ENCODE results near the gene PRR20E. TPM values are rescaled to one million over a fixed set of nuclear protein-coding genes. Genes with fewer than 3 reads are reported as not detected.

PRR20E gene
- total RNA-seq, 4 donors from 2014 or later: not detected

GRCh38 chr13:57191667-57192066, 24.7 kb downstream of the PRR20E start:
- Histone ChIP-seq H3K9me3 (no peaks in the 10 kb centered on the region), H3K27ac (no peak overlapping the region), H3K4me3 (no peak overlapping the region), H3K4me1 (no peaks in the 10 kb centered on the region), H3K27me3 (no peaks in the 10 kb centered on the region), H3K36me3 (no peaks in the 10 kb centered on the region)
- no peak for TF ChIP-seq POLR2AphosphoS5 (IDR thresholded peaks at IDR 0.05)
- TF ChIP-seq EP300 (IDR thresholded peaks at IDR 0.05; ENCODE audit: low read depth): no peak
- TF ChIP-seq POLR2A (IDR thresholded peaks at IDR 0.05): no peak
- TF ChIP-seq, protein P1, sequence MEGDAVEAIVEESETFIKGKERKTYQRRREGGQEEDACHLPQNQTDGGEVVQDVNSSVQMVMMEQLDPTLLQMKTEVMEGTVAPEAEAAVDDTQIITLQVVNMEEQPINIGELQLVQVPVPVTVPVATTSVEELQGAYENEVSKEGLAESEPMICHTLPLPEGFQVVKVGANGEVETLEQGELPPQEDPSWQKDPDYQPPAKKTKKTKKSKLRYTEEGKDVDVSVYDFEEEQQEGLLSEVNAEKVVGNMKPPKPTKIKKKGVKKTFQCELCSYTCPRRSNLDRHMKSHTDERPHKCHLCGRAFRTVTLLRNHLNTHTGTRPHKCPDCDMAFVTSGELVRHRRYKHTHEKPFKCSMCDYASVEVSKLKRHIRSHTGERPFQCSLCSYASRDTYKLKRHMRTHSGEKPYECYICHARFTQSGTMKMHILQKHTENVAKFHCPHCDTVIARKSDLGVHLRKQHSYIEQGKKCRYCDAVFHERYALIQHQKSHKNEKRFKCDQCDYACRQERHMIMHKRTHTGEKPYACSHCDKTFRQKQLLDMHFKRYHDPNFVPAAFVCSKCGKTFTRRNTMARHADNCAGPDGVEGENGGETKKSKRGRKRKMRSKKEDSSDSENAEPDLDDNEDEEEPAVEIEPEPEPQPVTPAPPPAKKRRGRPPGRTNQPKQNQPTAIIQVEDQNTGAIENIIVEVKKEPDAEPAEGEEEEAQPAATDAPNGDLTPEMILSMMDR (IDR thresholded peaks at IDR 0.05): no peak
- no peak for DNase-seq
- in situ Hi-C loops (cut with MboI; ENCODE audit: low pct_ligation_motif_present in 1 of 4, low pct_unique_long_range_greater_than_20kb in 1 of 4, low sequenced_read_pairs in 3 of 4) (no loop called here), intact Hi-C loops (cut with DNase I; ENCODE audit: low total_unique reads) (no loop called here)
- WGBS, 2 donors (ENCODE audit: low coverage in 1 of 2): 83 to 90% methylated on average over 1 of the region's 1 CpG

- no peak overlapping the region for H3K4me3 ChIP-seq
- in situ Hi-C loops (cut with MboI; ENCODE audit: low pct_ligation_motif_present in 1 of 4, low pct_unique_long_range_greater_than_20kb in 1 of 4, low sequenced_read_pairs in 3 of 4) (loop anchor here in 2 of 4 donors (25.0 kb wide), 1 partner anchor 101 kb away; no protein-coding TSS in a partner anchor), intact Hi-C loops (cut with DNase I; ENCODE audit: low total_unique reads) (no loop called here)
- TF ChIP-seq, protein P1 (IDR thresholded peaks at IDR 0.05): no peak
- no peak for TF ChIP-seq EP300 (IDR thresholded peaks at IDR 0.05; ENCODE audit: low read depth)
- DNase-seq: no peak
- no peak overlapping the region for H3K27ac ChIP-seq
- H3K9me3 ChIP-seq: no peaks in the 10 kb centered on the region
- H3K36me3 ChIP-seq: no peaks in the 10 kb centered on the region
- H3K27me3 ChIP-seq: no peaks in the 10 kb centered on the region
- 85% methylated on average over 1 of the region's 1 CpG; no CpG with 5 or more reads in 1 of the 2 donors for WGBS, 2 donors (ENCODE audit: low coverage in 1 of 2)
- no peaks in the 10 kb centered on the region for H3K4me1 ChIP-seq
Observed at GRCh38 chr13:57212989-57213388, 46.0 kb downstream of the PRR20E start.

Small RNAs within 50 kb of the gene (small RNA-seq; reads per million reads assigned to genes)
- 0 reads per million in 4 donors for gene PRR20FP

Other genes with a start within 250 kb of the PRR20E start
- not detected for gene PRR20A, start 26.3 kb upstream of the PRR20E start, total RNA-seq
- gene PRR20B, start 19.7 kb upstream of the PRR20E start, total RNA-seq: not detected
- not detected for gene PRR20C, start 13.1 kb upstream of the PRR20E start, total RNA-seq
- not detected for gene PRR20D, start 6.6 kb upstream of the PRR20E start, total RNA-seq